Measurements from ENCODE around the gene PCBP3.
"Not testable (repeated sequence)": the region's sequence is repeated elsewhere in the genome, so short reads cannot be mapped to it uniquely, and the experiment has no call there.

Gene PCBP3

GRCh38 chr21:45709696-45710268 lies 66.3 kb downstream of the PCBP3 start:
- Mint-ChIP-seq H3K4me1 (ENCODE audit: low read depth) (peaks cover 2% of the 10 kb centered on the region), H3K4me3 (no peak overlapping the region), H3K36me3 (ENCODE audit: low read depth) (peaks cover 7% of the 10 kb centered on the region), H3K27me3 (ENCODE audit: low read depth) (no peaks in the 10 kb centered on the region), H3K27ac (no peak overlapping the region), H3K9me3 (peaks cover 17% of the 10 kb centered on the region)

GRCh38 chr21:45710306-45710705 lies 66.8 kb downstream of the PCBP3 start:
- not testable (repeated sequence) for H3K4me3 Mint-ChIP-seq; H3K27me3 Mint-ChIP-seq (ENCODE audit: low read depth); H3K27ac Mint-ChIP-seq; H3K36me3 Mint-ChIP-seq (ENCODE audit: low read depth); H3K4me1 Mint-ChIP-seq (ENCODE audit: low read depth)
- peaks cover 17% of the 10 kb centered on the region for H3K9me3 Mint-ChIP-seq

DNA sequence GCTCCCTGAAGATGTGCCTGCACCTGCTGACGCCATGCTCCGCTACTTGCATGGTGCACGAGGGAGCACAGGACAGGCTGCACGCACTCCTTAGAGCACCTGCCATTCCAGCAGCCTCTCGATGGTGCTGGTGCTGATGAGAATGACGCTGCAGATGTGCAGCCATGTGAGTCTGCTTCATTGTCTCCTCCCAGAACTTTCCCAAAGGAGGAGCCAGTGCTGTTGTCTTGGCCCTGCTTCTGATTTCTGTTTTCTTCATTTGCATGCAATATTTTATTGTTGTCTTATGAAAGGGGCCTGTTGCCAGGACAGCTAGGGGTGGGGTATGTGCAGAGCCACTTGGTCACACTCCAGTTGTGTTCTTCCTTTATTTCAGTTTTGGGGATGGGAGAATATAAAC lies 70.1 kb downstream of the PCBP3 start:
- no peak overlapping the region for H3K4me3 Mint-ChIP-seq
- H3K27me3 Mint-ChIP-seq (ENCODE audit: low read depth): no peaks in the 10 kb centered on the region
- no peak overlapping the region for H3K27ac Mint-ChIP-seq
- H3K9me3 Mint-ChIP-seq: peaks cover 17% of the 10 kb centered on the region
- peaks cover 7% of the 10 kb centered on the region for H3K36me3 Mint-ChIP-seq (ENCODE audit: low read depth)
- peaks cover 9% of the 10 kb centered on the region for H3K4me1 Mint-ChIP-seq (ENCODE audit: low read depth)

GRCh38 chr21:45715441-45715840 lies 71.9 kb downstream of the PCBP3 start:
- peaks cover 7% of the 10 kb centered on the region for H3K4me1 Mint-ChIP-seq (ENCODE audit: low read depth)
- H3K27me3 Mint-ChIP-seq (ENCODE audit: low read depth): no peaks in the 10 kb centered on the region
- no peak overlapping the region for H3K27ac Mint-ChIP-seq
- peaks cover 15% of the 10 kb centered on the region for H3K9me3 Mint-ChIP-seq
- H3K4me3 Mint-ChIP-seq: no peak overlapping the region
- peaks cover 7% of the 10 kb centered on the region for H3K36me3 Mint-ChIP-seq (ENCODE audit: low read depth)

GRCh38 chr21:45718413-45718812 lies 74.9 kb downstream of the PCBP3 start:
- H3K27me3 Mint-ChIP-seq (ENCODE audit: low read depth): no peaks in the 10 kb centered on the region
- H3K36me3 Mint-ChIP-seq (ENCODE audit: low read depth): peaks cover under 1% of the 10 kb centered on the region
- no peaks in the 10 kb centered on the region for H3K9me3 Mint-ChIP-seq
- no peak overlapping the region for H3K27ac Mint-ChIP-seq
- no peak overlapping the region for H3K4me3 Mint-ChIP-seq
- peaks cover 9% of the 10 kb centered on the region for H3K4me1 Mint-ChIP-seq (ENCODE audit: low read depth)

DNA sequence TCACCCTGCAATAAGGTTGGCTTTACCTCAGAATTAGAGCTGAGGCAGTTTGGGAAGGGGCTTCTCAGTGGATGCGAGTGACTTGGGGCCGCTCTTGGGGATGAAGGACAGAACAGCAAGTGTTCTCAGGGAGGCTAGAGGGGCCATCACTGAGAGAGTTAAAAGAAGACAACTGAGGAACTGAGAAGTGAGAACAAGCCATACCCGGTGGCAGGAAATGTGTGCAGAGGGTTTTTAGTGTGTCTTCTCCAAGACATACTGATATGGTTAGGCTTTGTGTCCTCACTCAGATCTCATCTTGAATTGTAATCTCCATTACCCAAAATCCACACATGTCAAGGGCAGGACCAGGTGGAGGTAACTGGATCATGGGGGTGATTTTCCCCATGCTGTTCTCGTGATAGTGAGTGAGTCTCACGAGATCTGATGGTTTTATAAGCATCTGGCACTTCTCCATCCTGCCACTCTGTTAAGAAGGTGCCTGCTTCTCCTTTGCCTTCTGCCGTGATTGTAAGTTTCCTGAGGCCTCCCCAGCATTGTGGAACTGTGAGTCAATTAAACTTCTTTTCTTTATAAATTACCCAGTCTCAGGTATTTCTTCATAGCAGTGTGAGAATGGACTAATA lies 75.8 kb downstream of the PCBP3 start:
- Mint-ChIP-seq H3K9me3 (no peaks in the 10 kb centered on the region), H3K4me1 (ENCODE audit: low read depth) (peaks cover 9% of the 10 kb centered on the region)

GRCh38 chr21:45720204-45720603 lies 76.7 kb downstream of the PCBP3 start:
- H3K27ac Mint-ChIP-seq; H3K36me3 Mint-ChIP-seq (ENCODE audit: low read depth); H3K4me3 Mint-ChIP-seq; H3K9me3 Mint-ChIP-seq; H3K27me3 Mint-ChIP-seq (ENCODE audit: low read depth); H3K4me1 Mint-ChIP-seq (ENCODE audit: low read depth): not testable (repeated sequence)

More for the DNA sequence above, 75.8 kb downstream of the PCBP3 start:
- no peaks in the 10 kb centered on the region for H3K27me3 Mint-ChIP-seq (ENCODE audit: low read depth)
- no peaks in the 10 kb centered on the region for H3K36me3 Mint-ChIP-seq (ENCODE audit: low read depth)
- H3K4me3 Mint-ChIP-seq: no peak overlapping the region
- no peak overlapping the region for H3K27ac Mint-ChIP-seq

GRCh38 chr21:45721671-45722070 lies 78.1 kb downstream of the PCBP3 start:
- H3K36me3 Mint-ChIP-seq (ENCODE audit: low read depth): no peaks in the 10 kb centered on the region
- no peaks in the 10 kb centered on the region for H3K9me3 Mint-ChIP-seq
- no peaks in the 10 kb centered on the region for H3K27me3 Mint-ChIP-seq (ENCODE audit: low read depth)
- peaks cover 9% of the 10 kb centered on the region for H3K4me1 Mint-ChIP-seq (ENCODE audit: low read depth)
- H3K27ac Mint-ChIP-seq: no peak overlapping the region
- H3K4me3 Mint-ChIP-seq: no peak overlapping the region

GRCh38 chr21:45723049-45723958 lies 79.8 kb downstream of the PCBP3 start:
- Mint-ChIP-seq H3K4me3 (no peak overlapping the region), H3K4me1 (ENCODE audit: low read depth) (peaks cover 5% of the 10 kb centered on the region), H3K9me3 (no peaks in the 10 kb centered on the region), H3K27ac (no peak overlapping the region), H3K36me3 (ENCODE audit: low read depth) (no peaks in the 10 kb centered on the region), H3K27me3 (ENCODE audit: low read depth) (no peaks in the 10 kb centered on the region)

DNA sequence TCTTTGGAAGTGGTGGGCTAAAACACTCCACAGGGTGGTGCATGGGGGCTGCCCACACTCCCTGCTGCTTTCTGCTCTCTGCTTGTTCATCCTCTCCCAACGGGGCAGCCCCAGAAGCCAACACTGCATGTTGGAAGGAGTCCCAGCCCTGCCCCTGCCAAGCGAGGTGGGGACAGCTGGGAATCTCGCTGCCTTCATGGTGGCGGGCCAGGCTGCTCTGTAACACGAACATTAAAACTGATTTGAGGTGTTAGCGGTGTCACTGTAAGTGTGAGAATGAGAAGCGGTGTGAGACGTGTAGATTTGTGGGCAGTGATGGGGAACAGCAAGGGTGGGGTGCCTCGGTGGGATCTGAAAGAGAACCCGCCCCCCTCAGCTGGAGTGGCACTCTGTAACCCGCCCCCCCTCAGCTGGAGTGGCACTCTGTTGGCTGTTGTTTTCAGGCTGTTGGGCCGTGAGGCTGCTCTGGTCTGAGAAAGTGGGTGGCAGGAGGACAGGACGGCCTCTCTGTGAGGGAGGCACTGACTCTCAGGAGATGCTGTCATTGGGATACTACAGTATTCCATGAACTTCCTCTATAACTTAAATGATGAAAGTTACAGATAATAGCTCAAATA lies 80.9 kb downstream of the PCBP3 start:
- H3K4me1 Mint-ChIP-seq (ENCODE audit: low read depth): peaks cover 2% of the 10 kb centered on the region
- no peak overlapping the region for H3K27ac Mint-ChIP-seq
- H3K27me3 Mint-ChIP-seq (ENCODE audit: low read depth): no peaks in the 10 kb centered on the region
- H3K36me3 Mint-ChIP-seq (ENCODE audit: low read depth): no peaks in the 10 kb centered on the region
- H3K9me3 Mint-ChIP-seq: no peaks in the 10 kb centered on the region
- H3K4me3 Mint-ChIP-seq: no peak overlapping the region

- H3K9me3 Mint-ChIP-seq: no peaks in the 10 kb centered on the region
- no peak overlapping the region for H3K4me3 Mint-ChIP-seq
- peaks cover 2% of the 10 kb centered on the region for H3K4me1 Mint-ChIP-seq (ENCODE audit: low read depth)
- no peak overlapping the region for H3K27ac Mint-ChIP-seq
- H3K27me3 Mint-ChIP-seq (ENCODE audit: low read depth): no peaks in the 10 kb centered on the region
- no peaks in the 10 kb centered on the region for H3K36me3 Mint-ChIP-seq (ENCODE audit: low read depth)
Observed at GRCh38 chr21:45724994-45725843, 81.7 kb downstream of the PCBP3 start.

DNA sequence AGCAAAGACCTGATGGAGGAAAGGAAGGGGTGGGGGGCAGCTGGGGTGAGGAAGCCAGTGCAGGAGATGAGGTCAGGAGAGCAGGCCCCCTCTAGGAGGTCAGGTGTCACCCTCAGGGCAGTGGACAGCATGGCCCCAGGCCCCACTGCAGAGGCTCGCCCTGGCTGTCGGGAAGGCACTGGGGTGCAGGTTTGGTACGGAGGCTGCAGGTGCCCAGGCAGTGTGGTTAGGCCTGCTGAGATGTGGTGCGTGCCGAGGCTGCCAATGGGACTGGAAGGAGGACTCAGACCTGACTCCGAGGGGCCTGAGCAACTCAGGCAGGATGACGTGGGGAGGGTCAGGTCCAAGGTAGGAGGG lies 82.3 kb downstream of the PCBP3 start:
- H3K27me3 Mint-ChIP-seq (ENCODE audit: low read depth): no peaks in the 10 kb centered on the region
- H3K4me3 Mint-ChIP-seq: no peak overlapping the region
- H3K27ac Mint-ChIP-seq: no peak overlapping the region
- H3K36me3 Mint-ChIP-seq (ENCODE audit: low read depth): no peaks in the 10 kb centered on the region
- H3K9me3 Mint-ChIP-seq: no peaks in the 10 kb centered on the region
- H3K4me1 Mint-ChIP-seq (ENCODE audit: low read depth): peaks cover 2% of the 10 kb centered on the region

DNA sequence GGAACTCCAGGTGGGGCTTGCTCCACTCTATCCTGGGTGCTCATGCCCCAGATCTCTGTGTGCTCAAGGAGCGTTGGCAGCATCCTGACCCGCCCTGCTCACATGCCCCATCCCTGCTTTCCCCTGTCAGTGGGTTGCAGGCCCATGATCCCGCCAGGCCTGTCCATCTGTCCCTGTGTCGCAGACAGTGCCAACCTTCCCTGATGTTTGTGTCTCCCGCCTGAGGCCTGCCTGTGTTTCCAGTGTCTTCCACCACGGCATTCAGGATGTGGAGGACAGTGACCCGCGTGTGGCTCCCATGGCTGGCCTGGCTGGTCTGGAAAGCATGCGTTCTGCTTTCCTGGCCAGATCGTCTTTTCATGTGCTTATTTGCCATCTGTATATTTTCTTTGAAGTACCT lies 82.9 kb downstream of the PCBP3 start:
- Mint-ChIP-seq H3K27ac (no peak overlapping the region), H3K4me3 (no peak overlapping the region), H3K36me3 (ENCODE audit: low read depth) (no peaks in the 10 kb centered on the region), H3K4me1 (ENCODE audit: low read depth) (peaks cover 2% of the 10 kb centered on the region), H3K9me3 (no peaks in the 10 kb centered on the region), H3K27me3 (ENCODE audit: low read depth) (no peaks in the 10 kb centered on the region)

- Mint-ChIP-seq H3K36me3 (ENCODE audit: low read depth) (no peaks in the 10 kb centered on the region), H3K27ac (no peak overlapping the region), H3K27me3 (ENCODE audit: low read depth) (no peaks in the 10 kb centered on the region), H3K4me3 (no peak overlapping the region), H3K4me1 (ENCODE audit: low read depth) (peaks cover 2% of the 10 kb centered on the region), H3K9me3 (no peaks in the 10 kb centered on the region)
Observed at GRCh38 chr21:45727390-45727789, 83.9 kb downstream of the PCBP3 start.
